HCT116 (cell line): ENCODE results near the gene GATAD2B.

Experiments
- CBX3 ChIP-seq: IDR thresholded peaks from 2 replicates; pipeline ENCODE4 v1.6.1; 2012; ENCODE audit warnings: low read depth
- CEBPB ChIP-seq: IDR thresholded peaks from 2 replicates; pipeline ENCODE4 v1.6.1; 2012; ENCODE audit warnings: low read depth
- CTCF ChIP-seq, 3 experiments: fragments of 200-600 bp in 1 of 3; sonication (generic) in 1 of 3; IDR thresholded peaks in 2 of 3; conservative IDR thresholded peaks in 1 of 3; 2 replicates each; pipeline ENCODE4 v1.5.1; 2012 to 2017; ENCODE audit warnings: low read depth in 2 of 3, low read length in 2 of 3, antibody characterized with exemption in 1 of 3, borderline replicate concordance in 1 of 3, control low read depth in 1 of 3, mild to moderate bottlenecking in 1 of 3, mixed read lengths in 1 of 3, mixed run types in 1 of 3, moderate library complexity in 1 of 3; ENCODE audit not compliant: insufficient read depth in 1 of 3
- ELF1 ChIP-seq: IDR thresholded peaks from 2 replicates; pipeline ENCODE4 v1.6.1; 2012; ENCODE audit warnings: low read depth, borderline replicate concordance
- EZH2 ChIP-seq: fragments of 200-600 bp; sonication (generic); IDR thresholded peaks from 2 replicates; pipeline ENCODE4 v1.6.1; 2017; ENCODE audit warnings: antibody characterized with exemption, mixed run types
- EZH2phosphoT487 ChIP-seq: fragments of 200-600 bp; IDR thresholded peaks from 2 replicates; pipeline ENCODE4 v1.6.1; 2018; ENCODE audit warnings: antibody characterized with exemption, borderline replicate concordance
- JUND ChIP-seq: IDR thresholded peaks from 2 replicates; pipeline ENCODE4 v1.6.1; 2012
- REST ChIP-seq: IDR thresholded peaks from 2 replicates; pipeline ENCODE4 v1.6.1; 2012; ENCODE audit warnings: low read depth
- SP1 ChIP-seq: IDR thresholded peaks from 2 replicates; pipeline ENCODE4 v1.6.1; 2012; ENCODE audit warnings: low read depth
- ZNF274 ChIP-seq: fragments of 200-500 bp; sonication (Bioruptor generic); IDR thresholded peaks from 2 replicates; pipeline ENCODE4 v1.6.1; 2014; ENCODE audit warnings: mild to moderate bottlenecking, low read depth, low read length, inconsistent platforms
- TF ChIP-seq, protein P1 (sequence below): IDR thresholded peaks from 2 replicates; pipeline ENCODE4 v1.6.1; 2012
- TF ChIP-seq, protein P2 (sequence below): IDR thresholded peaks from 2 replicates; pipeline ENCODE4 v1.6.1; 2012

GRCh38 chr1:153789478-153790034, 133.2 kb downstream of the GATAD2B start:
- TF ChIP-seq ZNF274 = no peak
- TF ChIP-seq, protein P1, sequence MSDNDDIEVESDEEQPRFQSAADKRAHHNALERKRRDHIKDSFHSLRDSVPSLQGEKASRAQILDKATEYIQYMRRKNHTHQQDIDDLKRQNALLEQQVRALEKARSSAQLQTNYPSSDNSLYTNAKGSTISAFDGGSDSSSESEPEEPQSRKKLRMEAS = no peak
- no peak for TF ChIP-seq REST
- TF ChIP-seq JUND = no peak
- no peak for TF ChIP-seq CTCF (IDR thresholded peaks at IDR 0.05 in 2 of 3, conservative IDR thresholded peaks at IDR 0.05 in 1 of 3; ENCODE audit: borderline replicate concordance in 1 of 3, insufficient read depth in 1 of 3, low read depth in 2 of 3, low read length in 2 of 3)
- TF ChIP-seq EZH2 = no peak
- TF ChIP-seq CEBPB = no peak
- TF ChIP-seq SP1 = no peak
- no peak for TF ChIP-seq EZH2phosphoT487
- TF ChIP-seq ELF1 = no peak
- no peak for TF ChIP-seq CBX3
- TF ChIP-seq, protein P2, sequence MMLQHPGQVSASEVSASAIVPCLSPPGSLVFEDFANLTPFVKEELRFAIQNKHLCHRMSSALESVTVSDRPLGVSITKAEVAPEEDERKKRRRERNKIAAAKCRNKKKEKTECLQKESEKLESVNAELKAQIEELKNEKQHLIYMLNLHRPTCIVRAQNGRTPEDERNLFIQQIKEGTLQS = no peak
